Measurements from ENCODE around the gene DSTN. TPM values are rescaled to one million over a fixed set of nuclear protein-coding genes. Genes with fewer than 3 reads are reported as not detected.

The DSTN gene
- total and polyA plus RNA-seq, 2 donors (not counting 1 experiment from before 2014, with no cell fraction given) = 6.6 to 13.4 TPM

GRCh38 chr20:17621229-17621968 is 51.5 kb downstream of the DSTN start:
- no peak overlapping the region for H2AFZ ChIP-seq (ENCODE audit: insufficient read depth, low read depth, low read length, poor library complexity, severe bottlenecking)
- ChIA-PET POLR2A (no interaction called here), CTCF (interaction anchor here (1.1 to 1.8 kb wide), 2 partner anchors 11 to 117 kb away, joined by 3 to 4 read pairs; no protein-coding TSS in a partner anchor)
- no peak overlapping the region for H3K4me2 ChIP-seq (replicated peaks; ENCODE audit: low read depth, low read length, poor library complexity, severe bottlenecking)
- no peaks in the 10 kb centered on the region for H3K27me3 ChIP-seq (replicated peaks in 1 of 4; ENCODE audit: control extremely low read depth in 1 of 4, control insufficient read depth in 3 of 4, insufficient read depth in 4 of 4, low read length in 3 of 4)
- H4K20me1 ChIP-seq (ENCODE audit: control insufficient read depth, insufficient read depth, low read length, poor library complexity, severe bottlenecking) = no peaks in the 10 kb centered on the region
- Mint-ChIP-seq H3K4me3 (no peak overlapping the region), H3K9me3 (ENCODE audit: insufficient read depth) (no peaks in the 10 kb centered on the region), H3K4me1 (peaks cover 3% of the 10 kb centered on the region), H3K27ac (no peak overlapping the region), H3K27me3 (no peaks in the 10 kb centered on the region)
- DNase-seq (no peak), ATAC-seq (ENCODE audit: low read depth) (no peak)
- no peaks in the 10 kb centered on the region for H3K79me2 ChIP-seq (ENCODE audit: control insufficient read depth, insufficient read depth, low read length)
- H3K9me3 ChIP-seq (ENCODE audit: control extremely low read depth in 1 of 3, control insufficient read depth in 2 of 3, insufficient read depth in 1 of 3, low read length in 2 of 3) = no peaks in the 10 kb centered on the region
- no peak overlapping the region for H3K9ac ChIP-seq (ENCODE audit: low read length)
- intact Hi-C loops (cut with micrococcal nuclease) = no loop called here
- peaks cover 3 to 12% of the 10 kb centered on the region in 2 experiments for H3K36me3 ChIP-seq (replicated peaks in 1 of 2; ENCODE audit: control extremely low read depth in 1 of 2, control insufficient read depth in 1 of 2, extremely low read depth in 1 of 2, insufficient read depth in 2 of 2, low read length in 1 of 2)
- H3K4me1 ChIP-seq (ENCODE audit: control insufficient read depth in 2 of 2, insufficient read depth in 2 of 2, low read length in 2 of 2) = no peaks in the 10 kb centered on the region
- no peak for TF ChIP-seq CTCF (IDR thresholded peaks at IDR 0.05)
- no peak for TF ChIP-seq EZH2 (IDR thresholded peaks at IDR 0.05; ENCODE audit: borderline replicate concordance, insufficient read depth, low read depth, low read length, poor library complexity, severe bottlenecking)
- H3K27ac ChIP-seq (ENCODE audit: low read length in 2 of 2) = no peak overlapping the region
- H3K4me3 ChIP-seq (ENCODE audit: control extremely low read depth in 1 of 5, extremely low read depth in 1 of 5, insufficient read depth in 1 of 5, low read depth in 2 of 5, low read length in 4 of 5) = no peak overlapping the region
- WGBS (ENCODE audit: insufficient coverage) = 93% methylated on average over 23 of the region's 24 CpGs

GRCh38 chr20:17622086-17622850 is 52.4 kb downstream of the DSTN start:
- H3K4me1 Mint-ChIP-seq = no peaks in the 10 kb centered on the region
- Histone ChIP-seq H4K20me1 (ENCODE audit: control insufficient read depth, insufficient read depth, low read length, poor library complexity, severe bottlenecking) (no peaks in the 10 kb centered on the region), H3K9ac (ENCODE audit: low read length) (no peak overlapping the region), H3K79me2 (ENCODE audit: control insufficient read depth, insufficient read depth, low read length) (no peaks in the 10 kb centered on the region), H2AFZ (ENCODE audit: insufficient read depth, low read depth, low read length, poor library complexity, severe bottlenecking) (no peak overlapping the region), H3K27me3 (replicated peaks in 1 of 4; ENCODE audit: control extremely low read depth in 1 of 4, control insufficient read depth in 3 of 4, insufficient read depth in 4 of 4, low read length in 3 of 4) (no peaks in the 10 kb centered on the region), H3K27ac (ENCODE audit: low read length in 2 of 2) (no peak overlapping the region), H3K4me1 (ENCODE audit: control insufficient read depth in 2 of 2, insufficient read depth in 2 of 2, low read length in 2 of 2) (no peaks in the 10 kb centered on the region), H3K4me3 (ENCODE audit: control extremely low read depth in 1 of 5, extremely low read depth in 1 of 5, insufficient read depth in 1 of 5, low read depth in 2 of 5, low read length in 4 of 5) (no peak overlapping the region), H3K9me3 (ENCODE audit: control extremely low read depth in 1 of 3, control insufficient read depth in 2 of 3, insufficient read depth in 1 of 3, low read length in 2 of 3) (no peaks in the 10 kb centered on the region), H3K36me3 (replicated peaks in 1 of 2; ENCODE audit: control extremely low read depth in 1 of 2, control insufficient read depth in 1 of 2, extremely low read depth in 1 of 2, insufficient read depth in 2 of 2, low read length in 1 of 2) (peaks cover 3 to 12% of the 10 kb centered on the region in 2 experiments), H3K4me2 (replicated peaks; ENCODE audit: low read depth, low read length, poor library complexity, severe bottlenecking) (no peak overlapping the region)
- ATAC-seq (ENCODE audit: low read depth) (no peak), DNase-seq (no peak)
- ChIA-PET POLR2A (no interaction called here), CTCF (no interaction called here)
- WGBS (ENCODE audit: insufficient coverage) = 65% methylated on average over 9 of the region's 11 CpGs
- TF ChIP-seq CTCF (IDR thresholded peaks at IDR 0.05) (no peak), EZH2 (IDR thresholded peaks at IDR 0.05; ENCODE audit: borderline replicate concordance, insufficient read depth, low read depth, low read length, poor library complexity, severe bottlenecking) (no peak)
- intact Hi-C loops (cut with micrococcal nuclease) = no loop called here
- H3K27me3 Mint-ChIP-seq = no peaks in the 10 kb centered on the region
- no peak overlapping the region for H3K4me3 Mint-ChIP-seq
- H3K9me3 Mint-ChIP-seq (ENCODE audit: insufficient read depth) = no peaks in the 10 kb centered on the region
- no peak overlapping the region for H3K27ac Mint-ChIP-seq

Data from B cell (primary cell).